Measurements from ENCODE around the gene UPK3BL2.
"Not testable (repeated sequence)": the region's sequence is repeated elsewhere in the genome, so short reads cannot be mapped to it uniquely, and the experiment has no call there.

Gene UPK3BL2

DNA sequence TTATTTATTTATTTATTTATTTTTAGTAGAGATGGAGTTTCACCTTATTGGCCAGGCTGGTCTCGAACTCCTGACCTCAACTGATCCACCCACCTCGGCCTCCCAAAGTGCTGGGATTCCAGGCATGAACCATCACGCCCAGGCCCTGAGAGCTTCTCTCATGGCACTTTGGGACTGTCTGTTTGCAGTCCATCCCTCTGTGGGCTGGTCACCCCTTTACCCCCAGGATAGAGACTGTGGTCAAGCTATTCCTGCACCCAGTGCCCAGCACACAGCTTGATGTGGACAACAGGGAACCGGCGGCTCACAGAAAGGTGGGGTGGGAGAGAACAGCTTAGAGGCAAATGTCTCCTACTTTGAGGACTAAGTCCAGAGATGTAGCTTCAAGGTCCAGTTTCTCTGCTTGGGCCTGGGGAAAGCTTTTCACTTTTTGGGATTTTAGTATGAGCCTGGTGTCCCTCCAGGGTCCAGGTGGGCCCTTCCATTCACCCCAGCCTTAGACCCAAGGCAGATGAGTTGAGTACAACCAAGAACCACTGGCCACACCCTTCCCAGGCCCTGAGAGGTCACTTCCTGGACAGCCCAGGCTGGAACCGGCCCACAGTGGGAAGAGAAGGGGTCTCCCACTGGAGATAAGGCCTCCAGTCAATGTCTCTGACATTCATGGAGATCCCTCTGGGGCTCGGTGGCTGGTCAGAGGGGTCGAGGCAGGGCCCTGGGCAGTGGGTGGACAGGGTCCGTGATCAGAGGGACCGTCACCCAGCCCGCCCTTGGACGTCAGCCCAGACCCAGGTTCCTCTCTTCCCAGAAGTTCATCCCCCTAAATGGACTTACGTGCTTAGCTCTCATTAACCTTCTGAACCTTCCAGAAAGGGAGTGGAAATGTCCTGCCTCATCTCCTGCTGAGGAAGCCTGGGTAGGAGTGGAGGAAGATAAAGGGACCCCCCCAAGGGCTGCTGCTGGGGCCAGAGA lies 15.4 kb downstream of the UPK3BL2 start:
- not testable (repeated sequence) for DNase-seq (ENCODE audit: low read depth)

DNA sequence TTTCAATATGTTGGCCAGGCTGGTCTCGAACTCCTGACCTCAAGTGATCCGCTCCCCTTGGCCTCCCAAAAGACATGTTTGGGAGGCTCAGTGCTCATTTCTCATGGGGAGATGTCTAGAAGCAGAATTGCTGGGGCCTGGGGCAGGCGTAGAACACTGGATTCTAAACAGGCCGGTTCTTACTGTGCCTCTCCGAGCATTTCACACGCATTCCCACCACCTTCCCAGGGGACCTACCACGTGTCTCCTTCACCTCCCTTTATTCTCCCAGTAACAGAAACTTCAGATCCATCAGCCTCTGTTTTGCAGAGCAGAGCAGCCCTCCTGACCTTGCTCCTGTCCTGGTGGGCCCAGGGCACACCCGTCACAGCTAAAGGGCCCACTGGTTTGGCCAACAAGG lies 16.3 kb downstream of the UPK3BL2 start:
- not testable (repeated sequence) for DNase-seq (ENCODE audit: low read depth)

- DNase-seq (ENCODE audit: low read depth), result not testable (repeated sequence)
These were observed 18.7 kb downstream of the UPK3BL2 start for GRCh38 chr7:102524803-102525202.

- not testable (repeated sequence) for DNase-seq (ENCODE audit: low read depth)
These were observed 22.7 kb downstream of the UPK3BL2 start for GRCh38 chr7:102520797-102521196.

DNA sequence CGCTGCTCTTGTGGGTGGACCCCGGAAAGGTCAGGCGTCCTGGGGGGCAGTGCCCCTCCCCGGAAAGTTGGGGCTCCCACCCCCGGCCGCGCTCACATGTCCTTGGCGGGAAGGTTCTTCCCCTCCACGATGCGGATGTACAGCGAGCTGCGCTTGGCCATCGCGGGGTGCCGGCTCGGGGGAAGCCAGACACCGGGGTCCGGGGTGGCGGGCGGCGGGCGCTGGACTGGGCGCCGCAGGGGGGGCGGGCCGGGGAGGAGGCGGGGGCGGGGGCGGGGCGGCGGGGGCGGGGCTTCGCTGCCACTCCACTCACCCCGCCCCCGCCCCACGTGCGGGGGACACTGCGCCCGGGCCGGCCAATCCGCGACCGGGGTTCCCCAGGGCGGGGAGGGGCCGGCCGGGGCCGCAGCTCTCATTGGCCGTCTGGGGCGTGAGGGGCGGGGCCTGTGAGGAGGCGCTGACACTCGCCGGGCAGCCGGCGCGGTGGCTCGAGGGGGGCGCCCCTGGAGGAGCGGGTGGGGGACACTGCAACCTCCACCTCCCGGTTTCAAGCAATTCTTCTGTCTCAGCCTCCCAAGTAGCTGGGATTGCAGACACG lies 25.8 kb downstream of the UPK3BL2 start, which contains the start of gene RASA4B:
Gene RASA4B (minus strand): TSS at position 228 of the 598 bp plus-strand sequence. CDS start 67 bp downstream, at position 161.
- DNase-seq (ENCODE audit: low read depth), result not testable (repeated sequence)

DNA sequence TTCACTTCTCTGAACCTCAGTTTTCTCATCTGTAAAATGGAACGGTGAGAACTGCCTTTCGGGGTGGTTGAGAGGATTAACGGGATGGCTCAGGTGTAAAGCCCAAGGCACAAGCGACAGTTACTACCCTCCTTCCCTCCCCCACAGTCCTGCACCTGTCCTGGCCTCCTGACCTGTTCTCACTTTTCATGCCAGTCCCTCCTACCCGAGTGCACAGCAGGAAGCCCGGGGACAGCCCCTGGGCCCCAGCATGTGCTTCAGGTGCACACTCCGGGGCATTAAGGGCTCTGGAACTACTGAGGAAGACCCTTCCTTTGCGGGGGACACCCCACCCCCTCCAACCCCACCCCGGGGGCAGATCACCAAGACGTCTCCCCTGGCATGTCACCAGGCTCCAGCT lies 26.5 kb downstream of the UPK3BL2 start:
- DNase-seq (ENCODE audit: low read depth), result not testable (repeated sequence)

- DNase-seq (ENCODE audit: low read depth), result not testable (repeated sequence)
These were observed 27.6 kb downstream of the UPK3BL2 start for GRCh38 chr7:102515889-102516288.

DNA sequence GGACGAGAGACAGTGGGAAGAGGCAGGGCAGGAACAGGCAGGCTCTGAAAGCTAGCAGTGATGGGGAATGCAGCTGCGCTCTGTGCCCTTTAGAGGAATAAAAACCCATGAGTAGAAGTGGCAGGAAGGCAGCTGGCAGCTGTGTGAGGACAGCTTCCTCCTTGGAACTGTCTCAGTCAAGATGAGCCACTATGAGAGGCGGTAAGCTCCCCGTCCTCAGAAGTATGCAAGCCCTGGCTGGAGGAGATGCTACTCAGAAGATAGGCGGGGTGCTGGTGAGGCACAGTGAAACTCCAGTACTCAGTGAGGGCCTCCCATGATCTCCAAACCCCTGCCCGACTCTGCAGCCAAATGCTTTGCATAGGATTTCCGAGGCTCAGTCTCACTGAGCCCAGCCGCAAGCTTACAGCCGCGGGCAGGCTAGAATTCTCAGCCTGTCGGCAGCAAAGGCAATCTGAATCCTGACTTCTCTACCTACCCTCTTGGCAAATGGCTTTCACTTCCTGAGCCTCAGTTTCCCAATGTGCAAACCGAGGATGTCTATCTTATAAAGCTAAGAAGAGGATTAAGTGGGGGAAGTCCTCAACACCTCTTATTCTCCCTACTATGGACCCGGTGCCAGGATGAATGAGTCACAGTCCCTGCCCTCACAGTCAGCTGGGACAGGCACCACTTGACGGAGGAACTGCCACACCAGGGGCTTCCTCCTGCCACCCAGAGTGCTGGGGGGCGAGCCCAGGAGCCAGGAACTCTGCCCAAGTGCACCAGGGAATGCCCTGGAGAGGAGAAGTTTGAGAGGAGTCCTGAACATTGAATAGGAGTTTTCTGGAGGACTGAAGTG lies 28.4 kb downstream of the UPK3BL2 start:
- not testable (repeated sequence) for DNase-seq (ENCODE audit: low read depth)

DNA sequence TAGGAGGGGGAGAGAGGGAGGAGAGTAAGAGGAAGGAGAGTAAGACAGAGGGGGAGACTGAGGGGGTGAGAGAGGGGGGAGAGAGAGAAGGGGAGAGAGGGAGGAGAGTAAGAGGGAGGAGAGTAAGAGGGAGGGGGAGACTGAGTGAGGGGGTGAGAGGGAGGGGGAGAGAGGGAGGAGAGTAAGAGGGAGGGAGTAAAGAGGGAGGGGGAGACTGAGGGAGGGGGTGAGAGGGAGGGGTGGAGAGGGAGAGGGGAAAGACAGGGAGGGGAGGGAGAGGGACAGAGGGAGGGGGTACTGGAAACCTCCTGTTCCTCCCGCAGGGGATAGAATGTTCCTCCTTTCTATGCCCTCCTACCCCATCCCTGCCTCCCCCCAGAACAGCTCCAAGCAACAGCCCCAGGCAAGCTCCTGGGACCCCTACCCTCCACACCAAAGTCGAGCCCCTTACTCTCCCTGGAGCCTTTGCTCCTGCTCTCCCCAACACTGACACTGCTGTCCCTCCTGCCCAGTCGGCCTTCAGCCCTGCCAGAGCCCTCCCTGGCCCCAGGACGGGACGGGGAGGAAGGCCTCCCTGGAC lies 30.8 kb downstream of the UPK3BL2 start:
- not testable (repeated sequence) for DNase-seq (ENCODE audit: low read depth)

GRCh38 chr7:102511860-102512522 lies 31.5 kb downstream of the UPK3BL2 start:
- DNase-seq (ENCODE audit: low read depth), result not testable (repeated sequence)

DNA sequence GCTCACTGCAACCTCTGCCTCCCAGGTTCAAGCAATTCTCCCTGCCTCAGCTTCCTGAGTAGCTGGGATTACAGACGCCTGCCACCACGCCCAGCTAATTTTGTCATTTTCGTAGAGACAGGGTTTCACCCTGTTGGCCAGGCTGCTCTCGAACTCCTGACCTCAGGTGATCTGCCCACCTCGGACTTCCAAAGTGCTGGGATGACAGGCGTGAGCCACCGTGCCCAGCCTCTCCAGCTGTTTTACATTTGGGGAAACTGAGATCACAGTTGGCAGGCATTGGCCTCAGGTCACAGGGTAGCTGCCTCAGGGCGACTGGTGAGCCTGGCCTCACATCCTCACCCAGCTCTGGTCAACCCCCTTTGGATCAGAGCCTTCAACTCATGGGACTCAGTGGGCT lies 32.9 kb downstream of the UPK3BL2 start:
- DNase-seq (ENCODE audit: low read depth), result not testable (repeated sequence)

DNA sequence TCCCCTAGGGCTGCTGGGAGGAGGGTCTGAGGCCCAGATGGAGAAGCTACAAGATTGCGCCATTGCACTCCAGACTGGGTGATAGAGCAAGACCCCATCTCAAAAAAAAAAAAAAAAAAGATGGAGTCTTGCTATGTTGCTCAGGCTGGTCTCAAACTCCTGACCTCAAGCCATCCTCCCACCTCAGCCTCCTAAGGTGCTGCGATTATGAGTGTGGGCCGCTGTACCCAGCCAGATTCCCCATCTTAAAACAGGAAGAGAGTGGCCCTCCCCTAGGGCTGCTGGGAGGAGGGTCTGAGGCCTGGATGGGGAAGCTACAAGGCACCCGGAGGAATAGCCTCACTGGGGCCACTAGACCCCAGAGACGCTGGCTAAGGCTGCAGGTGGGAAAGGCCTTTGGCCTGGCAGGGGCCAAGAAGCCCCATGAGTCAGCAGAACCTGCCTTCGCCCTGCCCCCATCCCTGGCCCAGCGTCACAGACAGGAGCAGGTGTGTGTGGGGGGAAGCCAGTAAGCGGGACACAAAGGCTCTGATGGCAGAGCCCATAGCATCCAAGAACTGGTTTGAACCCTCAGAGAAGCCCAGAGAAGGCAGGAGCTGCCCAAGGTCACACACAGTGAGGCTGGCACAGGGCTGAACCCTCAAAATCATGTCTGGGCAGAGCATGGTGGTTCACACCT lies 35.9 kb downstream of the UPK3BL2 start:
- not testable (repeated sequence) for DNase-seq (ENCODE audit: low read depth)

DNA sequence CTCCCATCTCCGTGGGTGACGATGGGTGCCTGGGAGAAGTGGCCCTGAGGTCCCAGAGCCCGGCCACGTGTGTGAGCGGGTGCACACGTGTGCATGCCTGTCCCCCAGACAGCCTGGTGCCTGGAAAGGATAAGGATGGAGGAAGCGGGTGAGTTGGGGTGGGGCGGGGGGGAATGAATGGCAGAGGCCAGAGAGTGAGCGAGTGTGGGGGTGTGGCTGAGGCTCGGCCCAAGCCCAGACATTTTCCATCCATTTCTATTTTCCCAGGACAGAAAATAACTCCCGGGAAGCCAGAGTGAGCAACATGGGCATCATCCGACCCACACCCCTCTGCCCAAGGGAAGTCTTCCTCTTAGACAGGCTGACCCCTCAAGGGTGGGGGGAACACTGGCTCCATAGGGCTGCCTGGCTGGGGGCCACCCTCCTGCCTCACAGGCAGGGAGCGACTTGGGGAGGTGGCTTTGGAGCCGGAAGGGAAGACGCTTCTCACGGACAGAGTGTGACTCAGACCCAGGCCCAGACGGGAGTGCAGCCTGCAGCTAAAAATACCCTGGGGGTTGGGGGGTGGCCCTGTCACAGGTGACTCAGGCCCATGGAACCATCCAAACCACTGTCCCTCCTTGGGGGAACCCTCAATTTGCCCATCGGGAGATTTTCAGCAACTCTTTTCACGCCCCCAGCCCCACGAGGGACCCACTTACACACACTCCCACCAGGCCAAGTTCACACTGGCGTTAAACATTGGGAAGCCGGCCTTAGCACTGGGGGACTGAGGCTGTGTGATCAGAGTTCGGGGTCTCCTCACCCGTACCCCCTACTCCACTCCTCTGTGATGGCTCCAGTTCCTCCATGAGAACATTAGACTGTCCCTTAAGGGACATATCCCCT lies 38.0 kb downstream of the UPK3BL2 start:
- DNase-seq (ENCODE audit: low read depth), result not testable (repeated sequence)

DNA sequence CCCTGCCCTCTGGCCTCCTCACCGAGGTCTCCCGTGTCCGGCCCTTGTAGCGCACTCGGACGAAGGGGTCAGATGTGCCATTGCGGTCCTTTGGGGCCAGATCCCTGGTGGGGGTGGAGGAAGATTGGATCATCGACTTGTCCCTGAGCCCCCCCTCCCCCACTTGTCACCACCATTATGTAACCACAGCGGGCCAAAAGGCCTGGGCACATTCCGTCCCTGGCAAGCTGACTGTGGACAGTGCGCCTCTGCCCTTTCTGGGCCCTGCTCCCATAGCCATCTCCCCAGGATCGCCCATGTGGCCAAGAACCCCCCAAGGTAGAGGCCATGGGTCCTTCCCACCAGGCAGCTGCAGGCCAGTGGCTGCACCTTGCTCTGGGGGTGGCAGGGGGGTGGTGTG lies 40.4 kb downstream of the UPK3BL2 start:
- not testable (repeated sequence) for DNase-seq (ENCODE audit: low read depth)

- DNase-seq (ENCODE audit: low read depth), result not testable (repeated sequence)
These were observed 45.2 kb downstream of the UPK3BL2 start for GRCh38 chr7:102498321-102498720.

- DNase-seq (ENCODE audit: low read depth), result not testable (repeated sequence)
These were observed 46.2 kb downstream of the UPK3BL2 start for GRCh38 chr7:102497308-102497707.

DNA sequence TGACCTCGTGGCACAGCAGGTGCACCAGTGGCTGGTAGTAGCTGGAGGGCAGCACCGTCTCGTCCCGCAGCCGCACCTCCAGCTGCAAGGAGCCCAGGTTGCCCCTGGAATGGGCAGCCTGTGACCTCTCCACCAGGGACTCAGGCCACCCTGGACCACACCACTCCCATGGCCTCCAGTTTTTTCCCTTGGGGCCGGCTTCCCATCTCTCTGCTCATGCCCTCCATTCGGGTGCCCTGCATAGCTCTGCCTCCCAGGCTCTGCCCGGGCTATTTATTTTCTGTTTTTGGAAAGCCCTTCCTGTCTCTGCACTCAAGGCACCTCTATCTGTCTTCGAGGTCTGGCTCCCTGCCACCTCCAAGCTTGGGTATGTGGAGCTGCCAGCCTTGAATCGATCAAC lies 46.6 kb downstream of the UPK3BL2 start:
- not testable (repeated sequence) for DNase-seq (ENCODE audit: low read depth)

- DNase-seq (ENCODE audit: low read depth), result not testable (repeated sequence)
These were observed 48.9 kb downstream of the UPK3BL2 start for GRCh38 chr7:102494473-102495149.

DNA sequence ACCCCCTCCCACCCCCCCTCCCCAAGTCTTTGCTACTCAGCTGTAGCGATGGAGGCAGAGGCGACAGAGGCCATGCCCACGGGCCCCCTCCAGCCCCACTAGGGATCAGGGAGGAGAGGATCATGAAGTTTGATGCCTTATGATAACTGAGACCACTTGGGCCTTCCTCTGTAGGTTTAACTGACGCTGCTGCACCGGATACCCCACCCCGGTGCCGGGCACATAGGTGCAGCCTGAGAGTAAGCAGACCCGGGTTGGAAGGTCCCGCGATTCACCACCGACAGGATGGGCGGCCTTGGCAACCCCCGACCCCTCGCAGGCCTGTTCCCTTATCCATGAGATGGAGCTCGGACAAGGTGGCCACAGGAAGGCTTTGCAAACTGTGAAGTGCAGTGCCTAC lies 49.5 kb downstream of the UPK3BL2 start:
- DNase-seq (ENCODE audit: low read depth), result not testable (repeated sequence)

All from stimulated activated CD8-positive, alpha-beta memory T cell treated with anti-CD3 and anti-CD28 coated beads, Interleukin-12 subunit alpha, Interleukin-12 subunit beta, amount 100 ng/mL, for 4 hours (primary cell).